NCI-H2227 (cell line): ENCODE results near the gene GARNL3.
A peak's percentile ranks its signal among the peaks of the same experiment; 100 is the strongest.

ENCODE experiments used
- DNase-seq: peaks from one replicate; lab custom pipeline; 2025; ENCODE audit not compliant: unreplicated experiment; lab: John Stamatoyannopoulos, UW

The GARNL3 gene

GRCh38 chr9:127233989-127234388 lies 30.6 kb upstream of the GARNL3 start:
- no peak for DNase-seq

- no peak for DNase-seq
These were observed 26.8 kb upstream of the GARNL3 start for GRCh38 chr9:127237801-127238200.

- DNase-seq = no peak
These were observed 23.2 kb upstream of the GARNL3 start for GRCh38 chr9:127241354-127241753.

- peak; percentile 94 for DNase-seq
These were observed 19.7 kb upstream of the GARNL3 start for GRCh38 chr9:127244609-127245601.

GRCh38 chr9:127245637-127246164 lies 18.9 kb upstream of the GARNL3 start:
- DNase-seq = no peak

GRCh38 chr9:127248241-127248640 lies 16.3 kb upstream of the GARNL3 start:
- no peak for DNase-seq

- no peak for DNase-seq
These were observed 14.7 kb upstream of the GARNL3 start for GRCh38 chr9:127249877-127250276.

- DNase-seq = no peak
These were observed 13.6 kb upstream of the GARNL3 start for GRCh38 chr9:127250896-127251391.

- no peak for DNase-seq
These were observed 11.9 kb upstream of the GARNL3 start for GRCh38 chr9:127252410-127253318.

- DNase-seq = no peak
These were observed 11.1 kb upstream of the GARNL3 start for GRCh38 chr9:127253446-127253845.

- no peak for DNase-seq
These were observed 8.9 kb upstream of the GARNL3 start for GRCh38 chr9:127255692-127256091.

GRCh38 chr9:127256324-127256723 lies 8.2 kb upstream of the GARNL3 start:
- DNase-seq = no peak

- no peak for DNase-seq
These were observed 5.7 kb upstream of the GARNL3 start for GRCh38 chr9:127258606-127259471.

- no peak for DNase-seq
These were observed 2.0 kb upstream of the GARNL3 start for GRCh38 chr9:127262602-127263001.

GRCh38 chr9:127263237-127263636 lies 1.3 kb upstream of the GARNL3 start:
- DNase-seq = no peak

- DNase-seq = no peak
These were observed 910 bp upstream of the GARNL3 start for GRCh38 chr9:127263664-127264063.

- DNase-seq = no peak
These were observed 3.4 kb downstream of the GARNL3 start for GRCh38 chr9:127267793-127268525.

- no peak for DNase-seq
These were observed 4.9 kb downstream of the GARNL3 start for GRCh38 chr9:127269449-127269848.

- peak; percentile 57 for DNase-seq
These were observed 8.8 kb downstream of the GARNL3 start for GRCh38 chr9:127273326-127273725.

GRCh38 chr9:127277099-127277498 lies 12.5 kb downstream of the GARNL3 start:
- no peak for DNase-seq
